Measurements from ENCODE around the gene MRPS31. TPM values are rescaled to one million over a fixed set of nuclear protein-coding genes. Genes with fewer than 3 reads are reported as not detected.

MRPS31 gene
- 21.4 and 26.7 TPM in 2 replicates for total RNA-seq

GRCh38 chr13:40770934-40771618, at the start of gene MRPS31:
Gene MRPS31, minus strand, starts transcription at chr13:40771190. Its CDS starts 54 bp downstream, at chr13:40771136.

DNA sequence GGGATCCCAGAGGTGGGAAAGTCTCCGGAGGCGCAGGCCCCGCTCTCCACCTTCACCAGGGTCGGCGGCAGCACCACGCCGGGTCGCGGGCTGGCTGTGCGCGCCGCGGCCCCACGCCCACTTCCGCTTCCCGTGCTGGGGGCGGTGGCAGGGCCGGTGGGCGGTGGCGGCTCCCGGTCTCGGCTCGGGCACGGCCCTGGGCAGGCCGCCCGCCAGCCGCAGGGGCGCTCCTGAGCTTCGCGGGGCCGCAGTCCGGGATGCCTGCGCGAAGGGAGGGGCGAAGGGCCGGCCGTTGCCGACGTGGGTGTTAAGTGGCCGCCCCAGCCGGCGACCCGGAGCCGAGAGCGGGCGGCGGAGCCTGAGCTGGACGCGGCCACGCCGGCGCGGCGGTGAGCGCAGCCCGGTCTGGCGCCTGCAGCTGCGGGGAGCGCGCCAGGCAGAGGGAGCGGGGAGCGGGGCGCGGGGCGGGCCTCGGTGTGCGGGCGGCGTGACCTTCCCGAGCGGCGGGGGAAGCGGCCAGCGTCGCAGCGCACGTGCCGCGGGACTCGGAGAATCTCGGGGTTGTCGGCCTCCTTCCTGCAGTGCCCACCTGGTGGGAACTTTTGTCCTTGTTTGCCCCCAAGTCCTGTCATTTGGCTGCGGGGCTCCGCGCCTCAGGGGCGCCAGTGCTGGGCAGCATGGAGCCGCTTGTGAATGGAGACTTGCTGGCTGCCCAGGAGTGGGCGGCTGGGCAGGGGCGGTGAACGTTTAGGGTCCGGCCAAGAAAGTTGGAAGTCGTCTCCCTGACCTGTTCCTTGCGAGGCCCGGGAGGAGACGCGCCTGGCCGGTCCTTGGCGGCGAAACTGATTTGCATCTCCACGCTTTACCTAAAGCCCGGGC, 18.5 kb upstream of the MRPS31 start, which contains the start of gene SLC25A15:
Gene SLC25A15 (plus strand): TSS at position 337 of the 879 bp plus-strand sequence. CDS start 3,616 bp downstream, outside the sequence.

Other genes starting within 250 kb of the MRPS31 start
- 2.3 and 3.6 TPM in 2 replicates for gene FOXO1, start 104.5 kb downstream of the MRPS31 start, total RNA-seq
- gene SLC25A15, start 18.4 kb upstream of the MRPS31 start, total RNA-seq = 18.4 and 31.8 TPM in 2 replicates
- gene ELF1, start 248.1 kb upstream of the MRPS31 start, total RNA-seq = 30.7 and 31.8 TPM in 2 replicates

All from uterine smooth muscle cell (primary cell).